Upper lobe of right lung (tissue), 1 donor: Measurements from ENCODE around the gene HACD4. TPM values are rescaled to one million over a fixed set of nuclear protein-coding genes. Genes with fewer than 3 reads are reported as not detected.
A peak's percentile ranks its signal among the peaks of the same experiment; 100 is the strongest.
"Not testable (repeated sequence)": the region's sequence is repeated elsewhere in the genome, so short reads cannot be mapped to it uniquely, and the experiment has no call there.

Source experiments
- ATAC-seq: fragments of 200-7000 bp; cut with Tn5 transposase; one replicate; pipeline ENCODE4 v1.9.1; 2020; ENCODE audit warnings: mild to moderate bottlenecking, moderate library complexity
- DNase-seq: peaks from one replicate; pipeline ENCODE4 v3.0.0-alpha.2; 2020
- H3K27ac ChIP-seq: fragments of 200-600 bp; one replicate; pipeline ENCODE4 v1.8.0; 2022
- H3K27me3 ChIP-seq: fragments of 200-600 bp; one replicate; pipeline ENCODE4 v1.8.0; 2022; ENCODE audit warnings: mild to moderate bottlenecking
- H3K36me3 ChIP-seq: fragments of 200-600 bp; one replicate; pipeline ENCODE4 v1.8.0; 2022
- H3K4me1 ChIP-seq: fragments of 200-600 bp; one replicate; pipeline ENCODE4 v1.8.0; 2022
- H3K4me3 ChIP-seq: fragments of 200-600 bp; one replicate; pipeline ENCODE4 v1.8.0; 2022; ENCODE audit warnings: mild to moderate bottlenecking
- H3K9me3 ChIP-seq: fragments of 200-600 bp; one replicate; pipeline ENCODE4 v1.8.0; 2022
- CTCF ChIP-seq: fragments of 200-600 bp; IDR thresholded peaks from one replicate; pipeline ENCODE4 v1.8.0; 2022; ENCODE audit warnings: antibody characterized with exemption
- intact Hi-C: fragments of 100-400 bp; cut with DNase I; formaldehyde crosslinking; loops from one replicate; pipeline ENCODE4 v1.11.0; 2022
- total RNA-seq: library from RNA; stranded (reverse); fragmentation: NEBNext Ultra II Directional; extraction: Animal tissue kit (Norgen Biotek cat#: 25700); gene quantifications from one replicate; pipeline ENCODE4 v1.2.1, GENCODE V29; 2021
- donor health status: DM: no; HTN: yes; CAD: no; lungs with severe emphysema.

Gene HACD4
- total RNA-seq, 1 donor from 2014 or later = 10.6 TPM

DNA sequence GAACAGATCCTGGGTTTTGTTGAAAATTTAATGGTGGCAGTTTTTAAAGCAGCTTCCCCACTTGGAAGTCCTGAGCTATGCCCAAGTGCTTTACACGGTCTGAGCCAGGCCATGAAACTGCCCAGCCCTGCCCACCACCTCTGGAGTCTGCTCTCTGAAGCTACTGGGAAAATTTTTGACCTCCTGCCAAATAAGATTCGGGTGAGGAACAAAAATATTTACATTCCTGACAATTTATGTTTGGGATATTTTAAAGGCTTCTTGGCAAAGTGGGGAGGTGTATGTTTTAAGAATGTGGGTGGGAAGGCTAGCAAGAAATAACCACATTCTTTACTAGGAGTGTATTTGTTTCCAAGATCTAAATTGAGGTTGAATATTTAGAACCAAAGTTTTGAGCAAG is 50.0 kb downstream of the HACD4 start:
- ATAC-seq = peak; percentile 75
- H3K4me3 ChIP-seq = no peak overlapping the region
- no peak for DNase-seq
- no peaks in the 10 kb centered on the region for H3K9me3 ChIP-seq
- TF ChIP-seq CTCF = no peak
- peak overlapping the region; percentile 49 for H3K27ac ChIP-seq
- H3K4me1 ChIP-seq = peaks cover 22% of the 10 kb centered on the region
- H3K27me3 ChIP-seq = no peaks in the 10 kb centered on the region
- H3K36me3 ChIP-seq = peaks cover 10% of the 10 kb centered on the region
- intact Hi-C loops = no loop called here

- Histone ChIP-seq H3K9me3 (no peaks in the 10 kb centered on the region), H3K27me3 (no peaks in the 10 kb centered on the region), H3K36me3 (peaks cover 10% of the 10 kb centered on the region), H3K4me3 (no peak overlapping the region), H3K27ac (peak overlapping the region; percentile 49), H3K4me1 (peaks cover 22% of the 10 kb centered on the region)
- no peak for TF ChIP-seq CTCF
- DNase-seq (no peak), ATAC-seq (peak; percentile 80)
- intact Hi-C loops = no loop called here
These were observed 50.5 kb downstream of the HACD4 start for GRCh38 chr9:20980832-20981455.

- TF ChIP-seq CTCF = no peak
- intact Hi-C loops = no loop called here
These were observed 53.2 kb downstream of the HACD4 start for GRCh38 chr9:20978249-20978648.

DNA sequence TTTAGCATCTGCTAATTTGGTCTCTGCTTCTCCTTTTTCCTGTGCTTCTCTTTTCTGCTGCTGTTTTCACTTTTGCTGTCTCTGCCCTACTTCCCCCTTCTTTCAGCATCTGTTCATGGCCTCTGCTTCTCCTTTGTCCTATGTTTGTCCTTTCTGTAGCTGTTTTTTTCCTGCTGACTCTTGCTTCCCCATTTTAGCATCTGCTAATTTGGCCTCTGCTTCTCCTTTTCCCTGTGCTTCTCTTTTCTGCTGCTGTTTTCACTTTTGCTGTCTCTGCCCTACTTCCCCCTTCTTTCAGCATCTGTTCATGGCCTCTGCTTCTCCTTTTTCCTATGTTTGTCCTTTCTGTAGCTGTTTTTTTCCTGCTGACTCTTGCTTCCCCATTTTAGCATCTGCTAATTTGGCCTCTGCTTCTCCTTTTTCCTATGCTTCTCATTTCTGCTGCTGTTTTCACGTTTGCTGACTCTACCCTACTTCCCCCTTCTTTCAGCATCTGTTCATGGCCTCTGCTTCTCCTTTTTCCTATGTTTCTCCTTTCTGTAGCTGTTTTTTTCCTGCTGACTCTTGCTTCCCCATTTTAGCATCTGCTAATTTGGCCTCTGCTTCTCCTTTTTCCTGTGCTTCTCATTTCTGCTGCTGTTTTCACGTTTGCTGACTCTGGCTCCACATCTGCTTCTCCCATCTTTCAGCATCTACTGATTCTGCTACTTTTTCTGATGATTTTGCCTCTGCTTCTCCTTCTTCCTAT is 57.1 kb downstream of the HACD4 start:
- H3K27ac ChIP-seq = not testable (repeated sequence)

More at GRCh38 chr9:20978249-20978648, 53.2 kb downstream of the HACD4 start:
- H3K27me3 ChIP-seq = no peaks in the 10 kb centered on the region
- peaks cover 16% of the 10 kb centered on the region for H3K4me1 ChIP-seq
- peaks cover 10% of the 10 kb centered on the region for H3K36me3 ChIP-seq
- H3K27ac ChIP-seq = no peak overlapping the region
- ATAC-seq (no peak), DNase-seq (no peak)
- no peaks in the 10 kb centered on the region for H3K9me3 ChIP-seq
- no peak overlapping the region for H3K4me3 ChIP-seq

GRCh38 chr9:20973246-20973947 is 58.0 kb downstream of the HACD4 start:
- H3K4me3 ChIP-seq, ATAC-seq, H3K27me3 ChIP-seq, H3K36me3 ChIP-seq, H3K9me3 ChIP-seq, intact Hi-C loops, DNase-seq, H3K27ac ChIP-seq, H3K4me1 ChIP-seq: not testable (repeated sequence)

More for the DNA sequence above, 57.1 kb downstream of the HACD4 start:
- intact Hi-C loops, H3K4me3 ChIP-seq, H3K27me3 ChIP-seq, H3K4me1 ChIP-seq, ATAC-seq, H3K36me3 ChIP-seq, DNase-seq, H3K9me3 ChIP-seq: not testable (repeated sequence)

DNA sequence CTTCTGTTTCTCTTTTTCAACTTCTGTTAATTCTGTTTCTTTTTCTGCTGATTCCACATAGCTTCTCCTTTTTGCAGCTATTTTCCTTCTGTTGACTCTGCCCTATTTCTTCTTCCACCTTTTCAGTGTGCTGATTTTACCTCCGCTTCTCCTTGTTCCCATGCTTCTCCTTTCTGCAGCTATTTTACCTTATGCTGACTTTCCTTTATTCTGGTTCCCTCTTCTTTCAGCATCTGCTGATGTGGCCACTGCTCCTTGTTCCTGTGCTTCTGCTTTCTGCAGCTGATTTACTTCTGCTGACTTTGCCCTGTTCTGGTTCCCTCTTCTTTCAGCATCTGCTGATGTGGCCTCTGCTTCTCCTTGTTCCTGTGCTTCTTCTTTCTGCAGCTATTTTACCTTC is 58.8 kb downstream of the HACD4 start:
- Histone ChIP-seq H3K27me3 (no peaks in the 10 kb centered on the region), H3K9me3 (no peaks in the 10 kb centered on the region), H3K27ac (no peak overlapping the region), H3K36me3 (peaks cover 10% of the 10 kb centered on the region), H3K4me1 (no peaks in the 10 kb centered on the region), H3K4me3 (no peak overlapping the region)
- DNase-seq (no peak), ATAC-seq (no peak)
- no peak for TF ChIP-seq CTCF
- intact Hi-C loops = no loop called here
